GM12878 (cell line): ENCODE measurements around the gene LIN7A.

Experiments
- CEBPB ChIP-seq, 2 experiments: fragments of 150-350 bp in 1 of 2; IDR thresholded peaks; 2 replicates each; pipeline ENCODE4 v1.6.1; 2012 to 2014; ENCODE audit warnings: low read depth in 2 of 2, low read length in 2 of 2, borderline replicate concordance in 1 of 2, inconsistent platforms in 1 of 2
- CEBPZ ChIP-seq: fragments of 150-350 bp; IDR thresholded peaks from 2 replicates; pipeline ENCODE4 v1.6.1; 2016; ENCODE audit warnings: low read depth, low read length
- CTCF ChIP-seq, 3 experiments: IDR thresholded peaks in 2 of 3; conservative IDR thresholded peaks in 1 of 3; 2 replicates each; pipeline ENCODE4 v1.5.1; 2011; ENCODE audit warnings: low read depth in 3 of 3, low read length in 3 of 3, mild to moderate bottlenecking in 3 of 3, control low read depth in 2 of 3, moderate library complexity in 2 of 3, inconsistent platforms in 1 of 3, mixed read lengths in 1 of 3; ENCODE audit not compliant: control insufficient read depth in 2 of 3, insufficient read depth in 1 of 3; ENCODE audit errors: extremely low read depth in 1 of 3
- EZH2 ChIP-seq: IDR thresholded peaks from 2 replicates; pipeline ENCODE4 v1.6.1; 2012; ENCODE audit warnings: low read depth, mild to moderate bottlenecking, control low read depth, inconsistent platforms, low read length, borderline replicate concordance; ENCODE audit not compliant: control insufficient read depth
- HDAC6 ChIP-seq: fragments of 200-600 bp; sonication (generic); IDR thresholded peaks from one replicate; pipeline ENCODE4 v1.8.0; 2017; ENCODE audit warnings: antibody characterized with exemption; ENCODE audit not compliant: unreplicated experiment
- IRF5 ChIP-seq: fragments of 450-650 bp; IDR thresholded peaks from 2 replicates; pipeline ENCODE4 v1.6.1; 2017; ENCODE audit warnings: borderline replicate concordance
- MXI1 ChIP-seq: fragments of 150-350 bp; IDR thresholded peaks from 2 replicates; pipeline ENCODE4 v1.6.1; 2011; ENCODE audit warnings: low read depth, mild to moderate bottlenecking, inconsistent platforms, low read length, improper control_type of control experiment
- NFIC ChIP-seq: IDR thresholded peaks from 2 replicates; pipeline ENCODE4 v1.6.1; 2012; ENCODE audit warnings: low read depth, mild to moderate bottlenecking, inconsistent platforms, low read length, moderate library complexity
- POLR2A ChIP-seq: IDR thresholded peaks from 2 replicates; pipeline ENCODE4 v1.6.1; 2011; ENCODE audit warnings: low read depth, mild to moderate bottlenecking, low read length
- POLR2AphosphoS5 ChIP-seq: IDR thresholded peaks from 2 replicates; pipeline ENCODE4 v1.6.1; 2011; ENCODE audit warnings: mild to moderate bottlenecking, low read length, inconsistent platforms
- SIN3A ChIP-seq: IDR thresholded peaks from 2 replicates; pipeline ENCODE4 v1.6.1; 2012; ENCODE audit warnings: low read depth, low read length, improper control_type of control experiment
- ZNF274 ChIP-seq: IDR thresholded peaks from one replicate; pipeline ENCODE4 v1.8.0; 2011; ENCODE audit not compliant: insufficient read length, insufficient read depth
- ZZZ3 ChIP-seq: IDR thresholded peaks from 2 replicates; pipeline ENCODE4 v1.6.1; 2011; ENCODE audit warnings: low read depth; ENCODE audit not compliant: control insufficient read depth, insufficient read length

GRCh38 chr12:80938397-80938796, 663 bp upstream of the LIN7A start:
- TF ChIP-seq CEBPZ (no peak), POLR2A (no peak), CEBPB (IDR thresholded peaks at IDR 0.05; ENCODE audit: borderline replicate concordance in 1 of 2, low read depth in 2 of 2, low read length in 2 of 2) (no peak), CTCF (IDR thresholded peaks at IDR 0.05 in 2 of 3, conservative IDR thresholded peaks at IDR 0.05 in 1 of 3; ENCODE audit: control insufficient read depth in 2 of 3, extremely low read depth in 1 of 3, insufficient read depth in 1 of 3, low read depth in 3 of 3, low read length in 3 of 3) (no peak), NFIC (no peak), POLR2AphosphoS5 (no peak), IRF5 (no peak), MXI1 (no peak), ZNF274 (no peak), SIN3A (no peak), EZH2 (no peak), HDAC6 (no peak), ZZZ3 (no peak)
